HEK293T (cell line): ENCODE data around the gene CST8.

Experiments
- CTCF ChIA-PET: fragments of 350-600 bp; formaldehyde crosslinking; extraction: SDS; loops from one replicate; lab custom pipeline; 2021; ENCODE audit warnings: antibody characterized with exemption, inconsistent platforms; lab: Yijun Ruan, JAX
- POLR2A ChIA-PET: fragments of 350-600 bp; formaldehyde crosslinking; extraction: SDS; loops from one replicate; lab custom pipeline; 2020; ENCODE audit warnings: antibody characterized with exemption, inconsistent platforms; lab: Yijun Ruan, JAX
- DNase-seq: peaks from one replicate; pipeline ENCODE4 v3.0.0; 2012; ENCODE audit warnings: mixed read lengths; ENCODE audit errors: extremely low spot score
- ARNT ChIP-seq: fragments of 450-650 bp; IDR thresholded peaks from 2 replicates; pipeline ENCODE4 v1.6.1; 2017; ENCODE audit warnings: mild to moderate bottlenecking
- BHLHE40 ChIP-seq: fragments of 450-650 bp; IDR thresholded peaks from 2 replicates; pipeline ENCODE4 v1.6.1; 2016; ENCODE audit warnings: mild to moderate bottlenecking, moderate library complexity, borderline replicate concordance
- CTBP1 ChIP-seq: fragments of 450-650 bp; IDR thresholded peaks from 2 replicates; pipeline ENCODE4 v1.6.1; 2016; ENCODE audit warnings: borderline replicate concordance
- ELF4 ChIP-seq: fragments of 450-650 bp; IDR thresholded peaks from 2 replicates; pipeline ENCODE4 v1.6.1; 2017; ENCODE audit warnings: antibody characterized with exemption
- FOXA1 ChIP-seq: fragments of 450-650 bp; IDR thresholded peaks from 2 replicates; pipeline ENCODE4 v1.6.1; 2016; ENCODE audit warnings: mild to moderate bottlenecking
- FOXK2 ChIP-seq: fragments of 450-650 bp; IDR thresholded peaks from 2 replicates; pipeline ENCODE4 v1.6.1; 2016; ENCODE audit warnings: mild to moderate bottlenecking
- FOXM1 ChIP-seq: fragments of 450-650 bp; IDR thresholded peaks from 2 replicates; pipeline ENCODE4 v1.6.1; 2017; ENCODE audit warnings: mild to moderate bottlenecking, borderline replicate concordance
- HDGF ChIP-seq: fragments of 450-650 bp; IDR thresholded peaks from 2 replicates; pipeline ENCODE4 v1.6.1; 2017; ENCODE audit warnings: antibody characterized with exemption, borderline replicate concordance
- L3MBTL2 ChIP-seq: fragments of 450-650 bp; conservative IDR thresholded peaks from 2 replicates; pipeline ENCODE4 v1.6.1; 2016; ENCODE audit warnings: mild to moderate bottlenecking
- LEF1 ChIP-seq: fragments of 450-650 bp; IDR thresholded peaks from 2 replicates; pipeline ENCODE4 v1.6.1; 2017; ENCODE audit warnings: mild to moderate bottlenecking, borderline replicate concordance
- NFRKB ChIP-seq: fragments of 450-650 bp; IDR thresholded peaks from 2 replicates; pipeline ENCODE4 v1.6.1; 2016; ENCODE audit warnings: mild to moderate bottlenecking, moderate library complexity
- SP1 ChIP-seq: fragments of 450-650 bp; IDR thresholded peaks from 2 replicates; pipeline ENCODE4 v1.6.1; 2017
- SUZ12 ChIP-seq: fragments of 450-650 bp; IDR thresholded peaks from 2 replicates; pipeline ENCODE4 v1.6.1; 2016; ENCODE audit warnings: mild to moderate bottlenecking
- TARDBP ChIP-seq: fragments of 450-650 bp; IDR thresholded peaks from 2 replicates; pipeline ENCODE4 v1.6.1; 2016
- ZNF384 ChIP-seq: fragments of 450-650 bp; IDR thresholded peaks from 2 replicates; pipeline ENCODE4 v1.6.1; 2016
- TF ChIP-seq, protein P1 (sequence below): fragments of 450-650 bp; IDR thresholded peaks from 2 replicates; pipeline ENCODE4 v1.6.1; 2016

Gene CST8

DNA sequence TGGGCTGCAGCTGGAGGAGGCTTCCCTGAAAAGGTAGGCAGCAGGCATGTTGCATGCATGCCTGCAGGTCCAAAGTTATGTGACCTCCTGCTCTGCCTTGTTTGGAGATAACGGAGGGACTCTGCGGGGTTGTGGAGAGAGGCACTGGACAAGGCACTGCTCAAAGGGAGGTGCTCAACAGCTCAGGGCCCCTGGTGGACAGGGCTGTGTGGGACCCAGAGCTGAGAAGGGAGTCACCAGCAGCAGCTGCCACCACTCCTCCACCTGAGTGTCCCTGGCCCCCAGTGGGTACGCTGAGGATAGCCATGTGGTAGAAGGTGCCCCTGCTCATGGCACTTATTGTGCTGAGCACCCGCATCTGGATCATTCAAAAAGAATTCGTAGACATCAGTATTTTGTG is 15.5 kb upstream of the CST8 start:
- POLR2A ChIA-PET = interaction anchor here (0.8 kb wide), 1 partner anchor 54 kb away, joined by 3 read pairs; the partner anchor contains the start of gene NAPB
- TF ChIP-seq SP1 = no peak
- no peak for TF ChIP-seq FOXK2
- no peak for TF ChIP-seq L3MBTL2
- no peak for TF ChIP-seq ELF4
- no peak for TF ChIP-seq LEF1
- TF ChIP-seq CTBP1 = no peak
- TF ChIP-seq SUZ12 = no peak
- TF ChIP-seq, protein P1, sequence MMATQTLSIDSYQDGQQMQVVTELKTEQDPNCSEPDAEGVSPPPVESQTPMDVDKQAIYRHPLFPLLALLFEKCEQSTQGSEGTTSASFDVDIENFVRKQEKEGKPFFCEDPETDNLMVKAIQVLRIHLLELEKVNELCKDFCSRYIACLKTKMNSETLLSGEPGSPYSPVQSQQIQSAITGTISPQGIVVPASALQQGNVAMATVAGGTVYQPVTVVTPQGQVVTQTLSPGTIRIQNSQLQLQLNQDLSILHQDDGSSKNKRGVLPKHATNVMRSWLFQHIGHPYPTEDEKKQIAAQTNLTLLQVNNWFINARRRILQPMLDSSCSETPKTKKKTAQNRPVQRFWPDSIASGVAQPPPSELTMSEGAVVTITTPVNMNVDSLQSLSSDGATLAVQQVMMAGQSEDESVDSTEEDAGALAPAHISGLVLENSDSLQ = no peak
- no peak for TF ChIP-seq FOXM1
- TF ChIP-seq ZNF384 = no peak
- TF ChIP-seq NFRKB = no peak
- CTCF ChIA-PET = no interaction called here
- no peak for DNase-seq

DNA sequence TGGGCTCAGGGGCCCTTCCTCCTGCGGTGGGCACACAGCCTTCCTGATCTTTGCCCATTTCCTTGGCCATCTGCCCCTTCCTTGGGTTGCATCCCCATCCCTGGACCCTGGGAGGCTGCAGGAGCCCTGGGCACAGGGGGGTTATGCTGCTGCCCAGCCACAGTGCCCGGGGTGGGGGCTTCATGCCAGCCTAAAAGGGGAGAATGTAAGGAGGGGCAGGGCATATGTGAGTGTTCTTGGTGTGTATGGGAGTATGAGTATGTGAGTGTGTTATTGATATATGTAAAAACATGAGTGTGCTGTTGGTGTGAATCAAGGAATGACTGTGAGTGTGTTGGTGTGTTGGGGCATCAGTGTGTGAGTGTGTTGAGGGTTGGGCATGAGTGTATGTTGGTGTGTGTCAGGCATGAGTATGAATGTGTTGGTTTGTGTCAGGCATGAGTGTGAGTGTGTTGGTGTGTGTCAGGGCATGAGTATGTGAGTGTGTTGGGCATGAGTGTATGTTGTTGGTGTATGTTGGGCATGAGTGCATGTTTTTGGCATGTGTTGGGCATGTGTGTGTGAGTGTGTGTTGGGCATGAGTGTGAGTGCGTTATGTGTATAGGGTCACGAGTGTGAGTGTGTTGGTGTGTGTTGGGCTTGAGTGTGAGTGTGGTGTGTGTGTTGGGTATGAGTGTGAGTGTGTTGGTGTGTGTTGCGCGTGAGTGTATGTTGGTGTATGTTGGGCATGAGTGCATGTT is 14.7 kb upstream of the CST8 start:
- ChIA-PET CTCF (no interaction called here), POLR2A (no interaction called here)
- TF ChIP-seq, protein P1 = no peak
- TF ChIP-seq TARDBP (no peak), SUZ12 (no peak), BHLHE40 (no peak), ELF4 (no peak), LEF1 (no peak), FOXA1 (no peak), CTBP1 (no peak), FOXK2 (no peak), ARNT (no peak), HDGF (no peak), SP1 (no peak), NFRKB (no peak), ZNF384 (no peak), FOXM1 (no peak), L3MBTL2 (no peak)
- DNase-seq = no peak

DNA sequence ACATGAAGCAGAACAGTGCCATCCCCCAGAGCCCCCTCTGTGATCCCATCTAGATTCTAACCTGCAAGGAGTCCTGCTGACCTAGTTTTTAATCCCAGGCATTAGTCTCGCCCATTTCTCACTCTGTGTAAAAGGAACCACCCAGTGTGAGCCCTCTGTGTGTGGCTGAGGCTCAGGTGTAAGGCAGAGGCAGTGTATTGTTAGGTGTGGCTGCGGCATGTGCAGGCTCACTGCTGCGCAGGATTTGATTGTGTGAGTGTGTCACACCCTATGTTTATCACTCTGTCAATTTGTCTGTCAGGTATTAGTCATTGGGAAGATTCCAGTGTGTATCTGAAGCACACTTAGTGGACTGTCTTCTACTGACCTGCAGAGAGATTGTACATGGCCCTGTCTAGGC is 13.7 kb upstream of the CST8 start:
- no peak for DNase-seq
- TF ChIP-seq FOXM1 (no peak), CTBP1 (no peak), L3MBTL2 (no peak), LEF1 (no peak), ARNT (no peak), SUZ12 (no peak), NFRKB (no peak), TARDBP (no peak), FOXA1 (no peak), BHLHE40 (no peak), HDGF (no peak), ZNF384 (no peak)
- POLR2A ChIA-PET = no interaction called here
- CTCF ChIA-PET = no interaction called here

DNA sequence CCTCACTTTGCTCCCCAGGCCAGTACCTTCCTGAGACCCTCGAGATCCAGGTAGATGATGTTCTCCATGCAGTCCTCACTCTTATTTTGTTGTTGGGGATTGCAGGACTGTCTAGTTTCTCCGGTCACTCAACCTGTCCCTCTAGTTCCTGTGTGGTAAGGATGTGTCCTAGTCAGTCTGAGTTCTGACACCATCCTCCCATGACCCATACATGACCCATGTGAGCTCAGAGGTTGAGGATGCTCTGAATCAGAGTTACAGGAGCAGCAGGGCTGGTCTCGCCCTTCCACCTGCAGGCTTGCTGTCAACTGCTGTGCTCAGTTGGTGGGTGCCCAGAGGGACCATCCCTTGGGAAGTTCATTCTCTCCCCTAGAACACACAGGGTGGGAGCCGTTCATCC is 11.9 kb upstream of the CST8 start:
- no peak for TF ChIP-seq SUZ12
- no peak for TF ChIP-seq HDGF
- no peak for TF ChIP-seq ARNT
- TF ChIP-seq BHLHE40 = no peak
- TF ChIP-seq ZNF384 = no peak
- no peak for TF ChIP-seq L3MBTL2
- TF ChIP-seq FOXA1 = no peak
- no peak for TF ChIP-seq NFRKB
- TF ChIP-seq FOXM1 = no peak
- ChIA-PET POLR2A (no interaction called here), CTCF (no interaction called here)
- DNase-seq = no peak

DNA sequence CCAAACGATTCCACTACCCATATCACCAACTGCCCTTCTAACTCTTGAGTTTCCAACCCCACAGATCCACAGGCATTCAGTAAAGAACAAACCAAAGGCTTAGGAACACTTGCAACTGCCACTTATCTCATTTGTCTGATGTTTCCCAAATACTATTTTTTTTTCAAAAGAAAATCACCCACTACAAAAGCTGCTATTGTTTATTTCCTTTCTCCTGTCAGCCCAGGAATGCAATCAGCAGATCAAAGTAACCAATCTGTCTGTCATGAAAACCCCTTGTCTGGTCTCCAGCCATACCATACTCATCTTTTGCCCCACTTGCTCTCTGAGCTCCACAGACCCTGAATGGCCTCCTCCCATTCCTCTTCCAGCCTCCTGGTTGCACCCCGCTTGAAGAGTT is 8.8 kb upstream of the CST8 start:
- CTCF ChIA-PET = no interaction called here
- POLR2A ChIA-PET = no interaction called here
- no peak for TF ChIP-seq TARDBP
- no peak for TF ChIP-seq ELF4
- TF ChIP-seq HDGF = no peak
- TF ChIP-seq L3MBTL2 = no peak
- TF ChIP-seq CTBP1 = no peak
- TF ChIP-seq, protein P1 = no peak
- TF ChIP-seq NFRKB = no peak
- no peak for TF ChIP-seq LEF1
- TF ChIP-seq FOXA1 = no peak
- no peak for TF ChIP-seq ARNT
- no peak for TF ChIP-seq ZNF384
- DNase-seq = no peak

DNA sequence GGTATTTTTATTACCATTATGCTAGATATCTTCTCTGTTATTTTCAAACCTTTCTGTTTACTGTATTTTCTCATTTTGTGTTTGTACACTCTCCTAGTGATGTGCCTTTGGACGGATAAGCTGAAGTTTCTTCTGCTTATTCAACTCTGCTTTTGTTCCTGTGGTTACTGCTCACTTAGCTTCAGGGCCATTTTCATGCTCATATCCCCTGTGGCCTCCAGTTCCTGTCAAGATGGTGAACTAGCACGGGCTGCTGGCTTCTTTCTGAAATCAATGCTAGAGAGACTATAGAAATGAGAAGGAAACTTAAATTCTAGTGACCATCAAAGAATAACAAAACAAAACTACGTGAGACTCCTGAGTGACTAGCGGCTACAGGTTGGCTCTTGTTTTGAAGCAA is 6.8 kb upstream of the CST8 start:
- ChIA-PET CTCF (no interaction called here), POLR2A (no interaction called here)
- no peak for DNase-seq
- TF ChIP-seq FOXA1 (no peak), LEF1 (no peak), SP1 (no peak), ZNF384 (no peak), CTBP1 (no peak), NFRKB (no peak), L3MBTL2 (no peak), ELF4 (no peak), ARNT (no peak), BHLHE40 (no peak), SUZ12 (no peak), TARDBP (no peak)
